ENCODE results near the gene SIPA1L3.
A peak's percentile ranks its signal among the peaks of the same experiment; 100 is the strongest.
"Not testable (repeated sequence)": the region's sequence is repeated elsewhere in the genome, so short reads cannot be mapped to it uniquely, and the experiment has no call there.

Gene SIPA1L3

GRCh38 chr19:38047049-38047438 is 140.0 kb downstream of the SIPA1L3 start:
- no peak for DNase-seq

GRCh38 chr19:38047641-38048040 is 140.6 kb downstream of the SIPA1L3 start:
- no peak for DNase-seq

DNA sequence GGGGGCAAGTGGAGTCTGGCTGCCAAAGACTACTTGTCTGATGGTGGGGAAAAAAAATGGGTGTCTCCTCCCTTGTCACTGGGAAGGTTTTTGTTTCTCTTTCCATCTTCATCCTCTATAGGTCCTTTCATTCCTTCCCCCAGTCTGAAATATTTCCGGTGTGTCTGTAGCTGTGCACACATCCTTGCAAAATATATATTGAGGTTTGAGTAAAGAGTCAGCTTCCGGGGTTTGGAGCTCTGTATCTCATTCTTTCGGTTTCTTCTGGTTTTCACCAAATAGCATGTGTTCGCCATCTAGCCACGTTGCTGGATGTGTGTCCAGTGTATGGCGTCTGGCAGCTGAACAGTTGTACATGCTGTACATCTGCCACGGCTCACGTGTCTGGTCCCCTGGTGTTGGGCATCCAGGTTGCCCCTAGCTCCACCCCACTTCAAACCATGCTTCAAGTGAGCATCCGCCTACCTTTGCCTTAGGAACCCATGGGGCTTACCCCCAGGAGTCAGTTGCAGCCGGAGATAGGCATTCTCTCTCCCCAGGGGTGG is 142.2 kb downstream of the SIPA1L3 start:
- DNase-seq, result peak; percentile 83

DNA sequence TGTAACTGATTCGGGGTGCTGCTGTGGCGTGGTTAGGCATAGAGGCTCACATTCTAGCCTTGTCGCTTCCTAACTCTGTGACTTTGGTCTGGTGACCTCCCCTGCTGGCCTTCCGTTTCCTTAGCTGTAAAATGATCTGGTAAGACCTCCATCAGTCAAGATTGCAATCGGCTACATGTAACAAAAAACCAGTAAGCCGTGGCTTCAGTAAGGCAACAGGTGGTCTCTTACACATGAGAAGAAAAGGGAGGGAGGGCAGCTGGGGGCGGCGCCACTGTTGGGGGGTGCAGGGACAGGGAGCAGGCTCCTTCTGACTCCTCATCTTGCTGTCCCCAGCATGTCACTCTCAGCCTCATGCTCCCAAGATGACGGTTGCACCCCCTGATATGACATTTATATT is 148.0 kb downstream of the SIPA1L3 start:
- no peak for DNase-seq

GRCh38 chr19:38055655-38056521 is 148.9 kb downstream of the SIPA1L3 start:
- DNase-seq, result no peak

DNA sequence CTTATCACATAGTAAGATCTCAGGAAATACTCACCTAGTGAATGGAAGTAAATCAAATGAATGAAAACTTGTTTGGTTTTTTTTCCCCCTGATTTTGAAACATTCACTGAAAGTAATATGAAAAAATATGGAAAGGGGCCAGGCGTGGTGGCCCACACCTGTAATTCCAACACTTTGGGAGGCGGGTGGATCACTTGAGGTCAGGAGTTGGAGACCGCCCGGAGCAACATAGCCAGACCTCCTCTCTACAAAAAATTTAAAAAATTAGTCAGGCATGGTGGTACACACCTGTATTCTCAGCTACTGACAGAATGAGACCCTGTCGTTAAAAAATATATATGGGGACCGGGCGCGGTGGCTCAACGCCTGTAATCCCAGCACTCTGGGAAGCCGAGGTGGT is 149.6 kb downstream of the SIPA1L3 start:
- DNase-seq, result no peak

DNA sequence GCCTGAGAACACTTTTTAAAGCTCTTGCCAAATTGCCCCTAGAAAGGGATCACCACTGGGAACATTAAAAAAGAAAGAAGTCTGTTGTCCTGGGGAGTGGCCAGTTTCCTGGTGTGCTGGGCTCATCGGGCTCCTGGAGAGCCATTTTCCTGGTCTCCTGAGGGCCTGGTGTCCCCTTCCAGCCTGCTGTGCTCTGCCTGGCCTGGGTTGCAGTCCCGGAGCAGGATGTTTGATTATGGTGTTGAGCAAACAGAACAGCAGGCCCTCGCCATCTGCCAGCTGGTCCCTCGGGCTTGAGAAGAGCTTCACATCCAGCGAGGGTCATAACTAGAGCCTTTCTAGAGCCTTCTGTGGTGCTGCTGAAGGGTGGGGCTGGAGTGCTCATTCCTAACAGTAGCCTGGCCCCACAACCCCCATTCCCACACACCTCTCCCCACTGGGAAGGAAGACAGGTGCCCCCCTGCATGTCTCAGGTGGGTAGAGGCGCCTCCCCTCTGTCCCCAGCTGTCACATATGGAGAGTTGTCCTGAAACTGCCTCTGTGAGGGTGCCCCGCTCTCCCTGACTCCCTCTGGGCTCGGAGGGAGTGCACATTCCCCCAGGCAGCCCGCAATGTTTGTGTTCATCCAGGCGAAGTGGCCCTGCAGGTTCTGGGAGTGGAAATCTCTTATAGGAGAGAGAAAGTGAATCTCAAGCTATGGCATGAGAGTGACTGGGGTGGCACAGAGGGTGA is 151.1 kb downstream of the SIPA1L3 start:
- no peak for DNase-seq

DNA sequence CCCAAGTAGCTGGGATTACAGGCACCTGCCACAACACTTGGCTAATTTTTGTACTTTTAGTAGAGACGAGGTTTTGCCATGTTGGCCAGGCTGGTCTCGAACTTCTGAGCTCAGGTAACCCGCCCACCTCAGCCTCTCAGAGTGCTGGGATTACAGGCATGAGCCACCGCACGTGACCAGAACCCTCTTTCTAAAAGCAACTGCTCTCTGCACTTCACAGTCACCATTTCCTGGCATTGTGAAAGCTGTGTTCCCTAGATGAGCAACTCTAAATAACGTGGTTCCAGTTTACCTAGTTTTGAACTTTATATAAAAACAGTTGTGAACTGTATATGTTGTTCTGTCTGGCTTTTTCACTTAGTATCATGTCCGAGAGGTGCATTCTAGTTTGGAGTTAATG is 152.9 kb downstream of the SIPA1L3 start:
- peak; percentile 12 for DNase-seq

DNA sequence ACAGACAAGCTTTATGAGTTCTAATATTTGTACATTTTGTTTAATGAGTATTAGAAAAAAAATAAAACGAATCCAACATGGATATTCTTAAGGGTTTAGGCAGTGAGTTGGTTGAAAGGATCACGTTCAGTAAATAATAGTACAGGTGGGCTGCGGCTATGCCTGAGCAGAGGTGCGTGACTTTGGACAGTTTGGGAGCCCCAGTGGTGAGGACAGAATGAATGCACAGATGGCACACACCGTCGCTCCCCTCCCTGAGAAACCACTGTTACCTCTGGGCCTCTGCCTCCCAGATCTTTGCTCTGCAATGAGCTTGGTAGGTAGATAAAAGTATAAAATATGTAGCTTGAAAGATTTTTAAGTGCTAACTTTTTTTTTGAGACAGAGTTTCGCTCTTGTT is 153.3 kb downstream of the SIPA1L3 start:
- no peak for DNase-seq

GRCh38 chr19:38061294-38061693 is 154.3 kb downstream of the SIPA1L3 start:
- no peak for DNase-seq

DNA sequence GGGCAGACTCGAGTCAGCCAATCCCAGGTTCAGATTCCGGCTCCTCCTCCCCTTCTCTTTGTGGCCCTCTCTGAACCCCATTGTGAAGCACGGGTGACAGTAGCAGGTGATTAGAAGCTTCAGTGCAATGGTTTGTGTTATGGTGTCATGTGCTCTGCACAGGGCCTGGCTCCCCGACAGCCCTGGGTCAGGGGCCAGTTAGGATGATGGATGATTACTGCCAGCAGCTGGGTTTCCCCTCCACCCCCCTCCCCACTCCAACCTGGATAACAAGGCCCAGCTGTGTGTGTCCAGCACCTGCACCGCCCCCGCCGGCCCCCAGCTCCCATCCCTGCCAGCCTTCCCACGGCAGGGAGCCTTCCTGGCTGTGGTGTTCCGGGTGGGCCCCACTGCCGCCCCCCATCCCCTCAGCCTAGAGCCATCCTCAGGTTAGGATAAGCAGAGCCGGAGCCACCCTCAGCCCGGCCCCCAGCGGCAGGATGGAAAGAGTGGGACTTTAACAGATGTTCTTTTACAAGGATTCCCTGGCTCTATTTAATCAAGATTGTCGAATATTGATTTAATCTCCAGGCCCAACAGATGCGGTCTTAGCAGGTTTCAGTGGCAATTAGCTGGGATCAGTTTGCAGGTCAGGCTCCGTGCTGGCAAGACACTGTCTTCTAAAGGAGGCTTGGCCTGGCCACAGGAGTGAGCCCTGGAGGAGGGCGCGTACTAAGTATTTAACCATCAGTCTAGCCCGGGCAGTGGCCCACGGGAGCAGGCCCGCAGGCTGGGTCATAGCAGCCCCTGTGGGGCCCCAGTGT is 156.2 kb downstream of the SIPA1L3 start:
- no peak for DNase-seq

DNA sequence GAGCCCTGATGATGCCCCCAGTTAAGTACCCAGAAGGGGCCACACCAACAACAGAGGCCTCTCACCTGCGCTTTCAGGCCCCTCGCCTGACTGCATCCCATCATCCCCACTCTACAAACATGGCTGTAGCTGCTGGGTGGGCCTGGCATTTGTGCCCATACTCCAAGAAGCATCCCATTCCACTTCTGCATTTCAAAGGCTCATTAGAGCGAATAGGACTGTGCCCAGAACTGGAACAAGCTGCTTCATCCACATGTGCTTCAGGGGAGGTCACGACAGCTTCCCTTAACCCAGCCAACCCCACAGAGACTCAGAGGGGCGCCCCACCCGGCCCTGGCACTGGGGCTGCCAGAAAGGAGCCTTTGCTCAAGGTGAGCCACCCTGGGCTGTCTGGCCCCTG is 156.9 kb downstream of the SIPA1L3 start:
- DNase-seq, result no peak

DNA sequence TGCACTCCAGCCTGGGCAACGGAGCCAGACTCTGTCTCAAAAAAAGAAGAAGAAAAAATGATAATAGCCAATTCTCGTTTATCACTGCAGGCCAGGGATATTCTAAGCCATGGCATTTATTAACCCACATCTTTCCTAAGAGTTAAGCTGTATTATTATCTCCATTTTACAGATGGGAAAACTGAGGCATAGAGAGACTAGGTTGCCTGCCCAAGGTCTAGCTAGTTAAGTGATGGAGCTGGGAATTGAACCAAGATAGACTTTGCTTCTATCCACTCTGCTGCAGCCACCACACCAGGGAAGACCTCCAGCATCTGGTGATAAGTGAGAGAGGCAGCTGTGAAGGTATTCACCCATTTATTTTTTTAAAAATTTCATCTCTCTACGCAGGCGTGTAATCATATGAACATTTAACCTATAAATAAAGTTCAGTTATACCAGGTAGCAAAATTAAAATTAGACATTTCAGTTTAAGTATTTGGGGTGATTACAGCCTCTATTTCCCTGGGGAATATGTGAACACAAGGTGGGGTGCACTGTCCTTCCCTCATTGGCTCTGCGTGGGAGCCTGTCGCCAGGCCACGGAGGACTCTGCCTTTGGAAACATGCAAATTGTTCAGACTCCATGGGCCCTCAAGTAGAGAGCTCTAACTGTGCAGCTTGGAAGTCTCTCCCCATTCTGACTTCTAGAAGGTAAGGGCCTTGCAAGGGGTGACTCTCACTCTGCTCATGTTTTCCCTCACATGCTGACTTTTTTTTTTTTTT is 157.8 kb downstream of the SIPA1L3 start:
- no peak for DNase-seq

- DNase-seq, result not testable (repeated sequence)
Observed at GRCh38 chr19:38065775-38066174, 158.8 kb downstream of the SIPA1L3 start.

DNA sequence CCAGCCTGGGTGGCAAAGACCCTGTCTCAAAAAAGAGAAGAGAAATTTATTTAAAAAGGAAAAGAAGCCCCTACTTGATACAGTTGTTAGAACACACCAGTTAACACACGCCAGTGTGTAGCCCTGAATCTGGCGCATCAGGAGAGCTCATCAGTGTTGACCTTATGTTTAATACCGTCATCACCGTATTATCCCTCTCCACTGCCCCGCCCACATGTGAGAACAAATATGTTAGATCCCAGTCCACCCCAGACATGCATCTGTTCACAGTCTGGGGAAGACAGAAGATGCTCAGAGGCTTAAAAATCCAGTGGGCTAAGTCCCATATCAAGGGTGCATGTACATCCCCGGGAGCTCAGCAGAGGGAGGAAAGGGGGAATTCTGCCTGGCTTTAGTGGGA is 161.8 kb downstream of the SIPA1L3 start:
- no peak for DNase-seq

DNA sequence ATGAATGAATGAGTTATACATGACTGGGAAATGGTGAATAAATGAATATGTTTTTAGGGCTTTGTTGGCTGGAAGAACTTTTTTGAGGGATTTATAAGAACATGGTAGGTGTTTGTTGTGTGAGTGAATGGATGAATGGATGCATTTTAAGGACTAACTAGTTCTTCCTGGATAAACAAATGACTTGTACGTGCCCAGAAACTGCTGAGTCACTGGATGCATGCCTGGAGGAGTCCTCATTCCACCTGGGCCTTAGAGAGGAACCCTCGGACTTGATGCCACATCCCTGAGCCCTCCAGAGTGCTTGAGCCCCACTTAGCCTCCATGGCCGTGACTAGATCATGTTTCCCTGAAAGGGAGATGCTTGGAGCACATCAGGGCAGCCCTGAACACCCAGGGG is 163.6 kb downstream of the SIPA1L3 start:
- no peak for DNase-seq

DNA sequence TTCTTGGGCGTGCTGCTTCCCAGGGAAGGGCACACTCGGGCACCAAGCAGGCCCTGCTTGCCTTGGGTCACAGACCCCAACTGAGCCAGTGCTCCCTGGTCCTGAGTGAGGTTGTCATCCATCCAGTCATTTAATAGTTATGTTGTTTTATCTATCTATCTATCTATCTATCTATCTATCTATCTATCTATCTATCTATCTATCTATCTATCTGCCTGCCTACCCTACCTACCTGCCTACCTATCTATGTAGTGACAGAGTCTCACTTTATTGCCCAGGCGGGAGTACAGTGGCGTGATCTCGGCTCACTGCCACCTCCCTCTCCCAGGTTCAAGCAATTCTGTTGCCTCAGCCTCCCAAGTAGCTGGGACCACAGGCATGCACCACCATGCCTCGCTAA is 164.0 kb downstream of the SIPA1L3 start:
- not testable (repeated sequence) for DNase-seq

- no peak for DNase-seq
Observed at GRCh38 chr19:38071647-38072046, 164.6 kb downstream of the SIPA1L3 start.

GRCh38 chr19:38072776-38073750 is 166.1 kb downstream of the SIPA1L3 start:
- no peak for DNase-seq

DNA sequence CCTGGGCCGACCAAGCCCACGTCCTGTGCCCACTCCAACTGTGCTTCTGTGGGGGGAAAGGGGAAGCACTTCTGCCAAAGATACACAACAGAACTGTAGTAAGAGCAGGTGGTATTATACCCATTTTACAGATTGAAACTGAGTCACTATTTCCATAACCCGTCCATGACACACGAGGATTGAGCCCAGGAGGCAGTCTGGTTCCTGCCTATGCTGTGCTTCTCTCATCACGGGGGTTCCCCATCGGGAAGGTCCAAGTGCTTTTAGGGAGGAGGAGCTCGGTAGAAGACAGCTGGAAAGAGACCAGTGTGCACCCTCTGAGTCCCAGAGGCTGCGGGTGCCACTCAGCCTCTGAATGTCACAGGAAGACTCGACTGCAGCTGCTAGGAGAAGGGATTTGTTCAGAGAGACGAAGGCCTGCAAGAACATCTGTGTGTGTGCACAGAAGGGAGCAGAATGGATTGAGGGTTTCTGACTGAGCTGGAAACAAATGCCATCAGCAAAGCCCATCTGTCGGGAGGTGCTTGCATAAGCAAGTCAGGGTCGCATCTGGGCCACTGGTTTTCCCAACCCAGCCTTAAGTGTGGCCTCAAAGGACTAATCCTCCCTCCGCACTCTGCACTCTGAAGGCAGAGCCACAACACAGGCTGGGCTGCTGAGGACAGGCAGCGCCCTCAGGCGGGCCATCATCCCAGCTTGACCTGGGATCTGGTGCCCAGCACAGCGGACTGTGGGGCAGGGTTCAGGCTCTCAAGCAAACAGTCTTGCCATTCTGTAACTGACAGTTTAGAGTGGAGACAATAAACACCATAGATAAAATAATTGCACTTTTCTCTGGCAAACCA is 167.1 kb downstream of the SIPA1L3 start:
- DNase-seq, result no peak

All from CD4-positive, alpha-beta T cell treated with Interleukin-4 for 4 hours (primary cell).